ENCODE results near the gene RSPO3.

GRCh38 chr6:127100510-127101140 is 17.8 kb upstream of the RSPO3 start:
- TF ChIP-seq NR2F6 (CRISPR knock-in tag; IDR thresholded peaks at IDR 0.05) (no peak), HDAC2 (IDR thresholded peaks at IDR 0.05) (no peak), EP300 (IDR thresholded peaks at IDR 0.05; ENCODE audit: low read length) (no peak), C11orf30 (IDR thresholded peaks at IDR 0.05; ENCODE audit: low read depth) (no peak), CHD4 (IDR thresholded peaks at IDR 0.05; ENCODE audit: insufficient read depth, insufficient replicate concordance, low read depth, low read length, poor library complexity, severe bottlenecking) (no peak), SMC3 (conservative IDR thresholded peaks at IDR 0.05; ENCODE audit: insufficient read depth, low read depth, low read length) (no peak)

Data from K562 (cell line).